Activated CD8-positive, alpha-beta memory T cell treated with anti-CD3 and anti-CD28 coated beads for 48 hours (primary cell): Measurements from ENCODE around the gene COPS6.
A peak's percentile ranks its signal among the peaks of the same experiment; 100 is the strongest.
"Not testable (repeated sequence)": the region's sequence is repeated elsewhere in the genome, so short reads cannot be mapped to it uniquely, and the experiment has no call there.

Experiments
- DNase-seq, 3 experiments: peaks; one replicate each; pipeline ENCODE4 v3.0.0-alpha.2; 2020; ENCODE audit warnings: low read depth in 2 of 3, low spot score in 2 of 3

The COPS6 gene

GRCh38 chr7:100126239-100126930 lies 37.6 kb downstream of the COPS6 start:
- DNase-seq: no peak

- peak; percentile 78 to 92 (median 85) for DNase-seq
Measured at GRCh38 chr7:100126931-100127865, 38.4 kb downstream of the COPS6 start, which contains the start of gene MBLAC1. Gene MBLAC1, plus strand, starts transcription at chr7:100126967. Its CDS starts 429 bp downstream, at chr7:100127396.

- DNase-seq: no peak
Measured at GRCh38 chr7:100127866-100128636, 39.3 kb downstream of the COPS6 start.

GRCh38 chr7:100128637-100128963 lies 39.8 kb downstream of the COPS6 start:
- no peak for DNase-seq

- not testable (repeated sequence) for DNase-seq
Measured at GRCh38 chr7:100130220-100130607, 41.4 kb downstream of the COPS6 start.

- peak in 2 of 3 experiments; percentile 69 to 81 for DNase-seq
Measured at GRCh38 chr7:100130608-100131453, 42.1 kb downstream of the COPS6 start.

- no peak for DNase-seq
Measured at GRCh38 chr7:100132126-100132525, 43.4 kb downstream of the COPS6 start.

GRCh38 chr7:100132697-100133151 lies 44.0 kb downstream of the COPS6 start:
- DNase-seq: peak in 1 of 3 experiments; percentile 34

- no peak for DNase-seq
Measured at GRCh38 chr7:100137851-100138760, 49.3 kb downstream of the COPS6 start.

- no peak for DNase-seq
Measured at GRCh38 chr7:100141555-100141949, 52.8 kb downstream of the COPS6 start.
